Transverse colon (tissue), 4 donors: ENCODE measurements around the gene PPIL1.

Experiments used
- EP300 ChIP-seq: sonication (generic); formaldehyde crosslinking; IDR thresholded peaks from one replicate; pipeline ENCODE4 v1.6.1; 2017; ENCODE audit warnings: antibody characterized with exemption, low read depth
- POLR2A ChIP-seq: fragments of 450-650 bp; IDR thresholded peaks from one replicate; pipeline ENCODE4 v1.6.1; 2016; ENCODE audit warnings: antibody characterized with exemption, mild to moderate bottlenecking, moderate library complexity
- POLR2AphosphoS5 ChIP-seq, 3 donors: sonication (generic); formaldehyde crosslinking; IDR thresholded peaks; one replicate each; pipeline ENCODE4 v1.6.1; 2016; ENCODE audit warnings: antibody characterized with exemption in 3 of 3
- TF ChIP-seq, protein P1 (sequence below), 5 experiments: fragments of 200-600 bp in 3 of 5; fragments of 450-650 bp in 2 of 5; sonication (generic) in 3 of 5; IDR thresholded peaks; 1 replicate in 2 of 5; 2 replicates in 3 of 5; pipeline ENCODE4 v1.5.1; 2016 to 2017; ENCODE audit warnings: antibody characterized with exemption in 5 of 5, inconsistent platforms in 3 of 5, mild to moderate bottlenecking in 2 of 5, moderate library complexity in 1 of 5

DNA sequence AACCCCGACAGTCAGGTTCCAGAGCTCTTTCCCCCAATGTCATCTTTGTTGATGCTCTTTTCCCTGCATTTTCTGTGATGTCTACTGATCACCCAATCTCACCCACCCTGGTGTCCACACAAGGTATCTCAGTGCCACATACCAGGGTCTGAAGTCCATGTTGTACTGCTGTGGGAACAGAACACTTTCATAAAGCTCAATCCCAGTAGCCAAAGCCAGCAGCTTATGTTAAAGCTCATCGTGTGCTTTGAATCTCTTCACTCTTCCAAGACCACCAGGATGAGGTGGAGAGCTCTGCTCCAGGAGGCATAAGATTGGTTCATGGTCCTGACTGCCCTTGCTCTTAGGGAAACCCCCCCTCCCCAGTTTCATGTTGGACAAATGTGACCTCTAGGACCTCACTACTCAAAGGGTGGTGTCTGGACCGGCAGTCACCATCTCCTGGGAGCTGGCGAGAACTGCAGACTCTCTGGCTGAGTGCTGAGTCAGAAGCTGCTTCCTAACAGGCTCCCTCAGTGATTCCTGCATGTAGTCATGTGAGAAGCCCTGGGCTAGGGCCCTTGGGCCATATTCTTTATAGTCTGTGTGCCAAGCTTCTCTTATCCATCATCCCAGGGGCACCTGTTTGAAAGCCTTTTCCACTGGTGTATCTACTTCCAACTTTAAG lies 22.0 kb downstream of the PPIL1 start:
- TF ChIP-seq, protein P1, sequence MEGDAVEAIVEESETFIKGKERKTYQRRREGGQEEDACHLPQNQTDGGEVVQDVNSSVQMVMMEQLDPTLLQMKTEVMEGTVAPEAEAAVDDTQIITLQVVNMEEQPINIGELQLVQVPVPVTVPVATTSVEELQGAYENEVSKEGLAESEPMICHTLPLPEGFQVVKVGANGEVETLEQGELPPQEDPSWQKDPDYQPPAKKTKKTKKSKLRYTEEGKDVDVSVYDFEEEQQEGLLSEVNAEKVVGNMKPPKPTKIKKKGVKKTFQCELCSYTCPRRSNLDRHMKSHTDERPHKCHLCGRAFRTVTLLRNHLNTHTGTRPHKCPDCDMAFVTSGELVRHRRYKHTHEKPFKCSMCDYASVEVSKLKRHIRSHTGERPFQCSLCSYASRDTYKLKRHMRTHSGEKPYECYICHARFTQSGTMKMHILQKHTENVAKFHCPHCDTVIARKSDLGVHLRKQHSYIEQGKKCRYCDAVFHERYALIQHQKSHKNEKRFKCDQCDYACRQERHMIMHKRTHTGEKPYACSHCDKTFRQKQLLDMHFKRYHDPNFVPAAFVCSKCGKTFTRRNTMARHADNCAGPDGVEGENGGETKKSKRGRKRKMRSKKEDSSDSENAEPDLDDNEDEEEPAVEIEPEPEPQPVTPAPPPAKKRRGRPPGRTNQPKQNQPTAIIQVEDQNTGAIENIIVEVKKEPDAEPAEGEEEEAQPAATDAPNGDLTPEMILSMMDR (IDR thresholded peaks at IDR 0.05) = no peak
- TF ChIP-seq POLR2AphosphoS5 (IDR thresholded peaks at IDR 0.05) = no peak
- TF ChIP-seq POLR2A = no peak
- TF ChIP-seq EP300 = no peak
